HTERT RPE-1 (cell line): ENCODE measurements around the gene TXNRD1.
"Not testable (repeated sequence)": the region's sequence is repeated elsewhere in the genome, so short reads cannot be mapped to it uniquely, and the experiment has no call there.

Experiments used
- in situ Hi-C: fragments of 300-500 bp; cut with MboI; formaldehyde crosslinking; loops from 4 replicates; pipeline ENCODE4 v1.14.3; 2020; ENCODE audit warnings: low sequenced_read_pairs

TXNRD1 gene

DNA sequence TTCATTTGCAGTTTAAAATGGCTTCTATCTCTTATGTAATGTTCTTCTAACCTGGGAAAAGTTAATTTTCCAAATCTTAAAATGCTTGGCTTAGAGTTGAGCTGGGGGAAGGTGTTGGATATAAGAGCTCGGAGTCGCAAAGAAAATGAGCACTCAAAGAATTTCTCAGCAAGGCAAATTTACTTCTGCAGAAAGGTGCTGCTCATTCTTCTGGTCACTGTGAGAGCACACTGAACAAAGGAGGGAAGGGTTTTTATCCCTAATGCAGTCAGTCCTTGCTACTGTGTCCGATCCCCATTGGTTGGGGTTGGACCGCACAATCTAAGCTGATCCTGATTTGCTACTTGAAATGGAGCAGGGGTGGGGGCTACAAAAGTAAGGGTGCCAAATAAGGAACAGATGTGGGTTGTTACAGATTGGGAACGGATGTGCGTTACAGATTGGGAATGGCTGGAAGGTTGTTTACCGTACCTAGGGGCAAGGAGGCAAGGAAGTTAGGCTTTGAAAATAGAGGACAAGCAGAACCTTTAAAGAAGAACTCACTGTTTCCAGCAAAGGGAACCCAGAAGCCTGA, 19.4 kb downstream of the TXNRD1 start:
- in situ Hi-C loops, result no loop called here

DNA sequence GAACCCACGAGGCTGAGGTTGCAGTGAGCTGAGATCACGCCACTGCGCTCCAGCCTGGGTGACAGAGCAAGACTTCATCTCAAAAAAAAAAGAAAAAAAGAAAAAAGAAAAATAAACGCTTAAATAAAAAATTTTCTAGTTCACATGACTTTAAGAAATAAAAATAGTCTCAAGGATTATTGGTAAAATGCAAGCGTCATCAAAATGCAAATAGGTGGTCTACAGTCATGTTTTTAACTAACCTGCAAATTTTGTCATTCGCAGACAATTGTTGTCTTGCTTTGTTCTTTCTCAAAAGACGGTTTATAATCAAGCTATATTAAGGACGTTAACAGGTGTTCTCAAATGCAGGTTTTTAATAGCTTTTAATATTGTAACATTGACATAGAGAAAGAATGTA, 22.4 kb downstream of the TXNRD1 start:
- in situ Hi-C loops, result no loop called here

DNA sequence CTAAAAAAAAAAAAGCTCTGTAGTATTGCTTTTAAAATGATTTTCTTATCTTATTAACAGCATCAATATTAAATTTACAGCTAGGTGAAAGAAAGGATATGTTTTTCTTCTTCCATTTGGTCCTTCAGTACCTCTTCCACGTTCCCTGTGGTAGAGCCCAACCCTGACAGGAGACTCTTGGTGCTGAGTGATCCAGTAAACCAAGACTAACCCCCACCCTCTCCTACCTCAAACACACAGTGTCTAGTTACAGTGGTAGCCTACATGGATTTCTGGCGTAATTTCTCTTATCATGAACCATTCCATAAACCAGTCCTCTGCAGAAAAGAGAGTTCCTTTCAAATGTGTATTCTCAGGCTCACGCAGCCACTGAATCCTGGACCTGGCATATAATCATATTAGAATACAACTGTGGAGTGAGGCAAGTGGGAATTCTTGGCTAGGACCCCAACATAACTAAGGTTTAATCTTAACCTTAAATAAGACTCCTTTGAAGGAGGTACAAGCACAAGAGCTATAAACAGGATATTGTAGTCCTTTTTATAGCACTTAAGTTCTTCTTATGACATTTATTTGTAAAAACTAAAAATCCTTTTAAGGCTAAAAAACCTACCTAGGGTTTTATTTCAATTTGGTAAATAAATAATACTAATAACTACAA, 27.1 kb downstream of the TXNRD1 start:
- in situ Hi-C loops, result no loop called here

DNA sequence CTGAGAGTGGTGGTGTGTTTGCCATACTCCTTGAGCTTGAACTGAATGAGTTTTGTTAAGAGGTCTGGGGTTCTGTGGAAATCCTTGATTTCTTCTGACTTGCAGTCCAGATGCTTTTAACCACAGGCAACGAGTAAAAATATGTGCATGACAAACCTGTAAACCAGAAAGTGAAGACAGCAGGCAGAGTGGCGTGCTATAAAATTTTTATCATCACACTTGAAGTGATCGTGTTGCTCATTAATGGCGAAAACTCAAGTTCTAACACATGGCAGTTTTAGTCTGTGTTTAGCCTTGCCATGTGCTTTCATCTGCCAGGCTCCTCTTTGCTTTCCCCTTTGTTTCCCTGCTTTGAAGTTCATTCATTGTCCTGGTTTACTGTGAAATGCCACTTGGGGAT, 28.0 kb downstream of the TXNRD1 start:
- in situ Hi-C loops, result no loop called here

DNA sequence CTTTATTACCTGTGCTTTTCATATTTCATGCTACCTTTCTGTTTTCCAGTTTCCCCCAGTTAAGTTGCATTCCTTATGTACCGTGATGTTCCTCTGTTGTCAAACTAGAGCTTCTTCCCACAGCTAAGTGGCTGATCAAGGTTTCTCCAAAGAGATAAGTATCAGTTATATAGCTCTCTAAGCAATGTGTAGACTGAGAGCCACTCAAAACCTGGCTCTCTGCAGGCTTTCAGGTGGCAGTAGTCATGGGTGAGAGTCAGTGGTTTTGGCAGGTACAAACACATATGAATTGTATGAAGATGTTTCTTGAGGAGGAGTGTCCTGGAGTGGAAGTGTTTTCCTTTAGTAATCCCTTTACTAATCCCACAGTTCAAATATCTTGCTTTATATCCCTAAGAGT, 28.4 kb downstream of the TXNRD1 start:
- in situ Hi-C loops, result no loop called here

DNA sequence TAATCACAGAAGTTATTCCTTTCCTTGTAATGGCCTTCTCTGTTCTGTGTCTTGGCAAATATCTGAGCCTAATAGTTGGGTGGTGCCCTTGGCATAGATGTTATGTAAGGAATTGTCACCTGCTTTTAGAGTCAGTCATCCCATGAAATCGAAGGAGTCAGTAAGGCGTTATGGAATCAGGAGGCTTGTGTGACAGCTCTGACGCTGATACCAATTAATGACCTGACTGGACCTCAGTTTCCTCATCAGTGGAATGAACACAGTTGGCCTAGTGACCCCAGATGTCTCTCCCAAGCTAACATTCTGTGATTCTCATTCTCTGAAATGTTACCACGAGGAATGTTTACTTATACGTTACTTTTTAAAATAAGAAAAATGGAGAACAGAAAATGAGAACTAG, 32.1 kb downstream of the TXNRD1 start:
- in situ Hi-C loops, result no loop called here

DNA sequence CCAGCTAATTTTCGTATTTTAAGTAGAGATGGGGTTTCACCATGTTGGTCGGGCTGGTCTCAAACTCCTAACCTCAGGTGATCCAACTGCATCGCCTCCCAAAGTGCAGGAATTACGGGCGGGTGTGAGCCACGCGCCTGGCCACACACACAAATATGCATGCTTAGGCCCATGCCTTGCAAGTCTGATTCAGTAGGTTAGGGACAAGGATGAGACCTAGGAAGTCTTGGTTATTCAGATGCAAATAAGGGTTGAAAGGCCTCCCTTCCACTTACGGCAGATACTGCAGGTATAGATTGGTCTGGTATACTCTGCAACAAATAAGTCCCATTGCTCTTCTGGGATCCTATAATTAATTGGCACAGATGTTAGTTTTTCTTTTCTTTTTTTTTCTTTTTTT, 32.9 kb downstream of the TXNRD1 start:
- in situ Hi-C loops, result no loop called here

DNA sequence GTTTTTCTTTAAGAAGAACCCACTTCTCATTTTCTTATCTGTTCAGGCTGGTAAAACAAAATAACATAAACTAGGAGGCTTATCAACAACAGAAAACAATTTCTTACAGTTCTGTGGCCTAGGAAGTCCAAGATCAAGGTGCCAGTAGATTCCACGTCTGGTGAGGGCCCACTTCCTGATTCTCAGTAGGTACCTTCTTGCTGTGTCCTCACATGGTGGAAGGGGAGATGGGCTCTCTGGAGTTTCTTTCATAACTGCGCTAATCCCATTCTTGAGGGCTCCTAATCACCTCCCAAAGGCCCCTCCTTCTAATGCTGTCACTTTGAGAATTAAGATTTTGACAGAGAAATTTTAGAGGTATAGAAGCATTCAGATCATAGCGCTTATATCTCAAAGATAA, 33.4 kb downstream of the TXNRD1 start:
- in situ Hi-C loops, result no loop called here

DNA sequence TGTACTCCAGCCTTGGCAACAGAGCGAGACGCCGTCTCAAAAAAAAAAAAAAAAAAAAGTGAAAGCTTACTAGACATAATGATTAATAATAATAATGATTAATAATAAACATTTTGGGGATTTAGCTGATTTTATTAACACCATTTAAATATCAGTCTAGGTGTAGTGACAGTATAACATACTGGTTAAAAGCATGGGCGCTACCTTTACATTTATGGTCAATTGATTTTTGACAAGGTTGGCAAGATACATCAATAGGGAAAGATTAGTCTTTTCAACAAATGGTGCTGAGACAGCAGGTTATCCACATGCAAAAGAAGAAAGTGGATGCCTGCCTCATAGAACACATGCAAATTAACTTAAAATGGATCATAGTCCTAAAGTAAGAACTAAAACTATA, 34.3 kb downstream of the TXNRD1 start:
- in situ Hi-C loops, result no loop called here

DNA sequence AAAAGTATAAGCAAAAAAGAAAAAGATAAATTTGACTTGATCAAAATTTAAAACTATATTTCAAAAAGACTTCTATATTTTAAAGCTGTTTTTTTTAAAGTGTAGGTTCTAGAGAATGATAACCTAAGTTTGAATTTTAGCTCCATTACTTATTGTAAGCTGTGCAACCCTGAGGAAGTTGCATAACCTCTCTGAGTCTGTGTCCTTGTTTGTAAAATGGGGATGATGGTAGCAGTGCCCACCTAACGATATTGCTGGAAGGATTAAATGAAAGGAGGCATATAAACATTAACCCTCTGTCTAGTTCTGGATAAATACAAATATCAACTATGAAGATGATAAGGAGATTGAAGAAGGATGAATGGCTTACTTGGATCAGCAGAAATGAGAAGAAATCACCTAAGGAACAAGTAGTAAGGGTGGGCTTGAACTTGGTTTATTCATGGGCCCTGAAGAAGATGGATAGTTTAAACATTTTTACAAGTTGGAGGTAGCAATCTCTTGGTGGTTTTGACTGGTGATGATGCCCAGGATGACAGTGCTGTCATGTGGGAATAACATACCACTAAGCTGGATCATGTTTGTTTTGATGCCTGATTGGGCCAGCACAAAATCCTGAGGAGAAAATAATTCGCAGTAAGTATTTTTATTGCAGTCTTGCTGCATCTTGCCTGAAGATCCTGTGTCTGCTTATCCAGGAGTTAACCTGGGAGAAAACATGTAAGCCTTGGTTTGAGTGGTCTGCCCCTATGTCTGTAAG, 35.0 kb downstream of the TXNRD1 start:
- in situ Hi-C loops, result no loop called here

DNA sequence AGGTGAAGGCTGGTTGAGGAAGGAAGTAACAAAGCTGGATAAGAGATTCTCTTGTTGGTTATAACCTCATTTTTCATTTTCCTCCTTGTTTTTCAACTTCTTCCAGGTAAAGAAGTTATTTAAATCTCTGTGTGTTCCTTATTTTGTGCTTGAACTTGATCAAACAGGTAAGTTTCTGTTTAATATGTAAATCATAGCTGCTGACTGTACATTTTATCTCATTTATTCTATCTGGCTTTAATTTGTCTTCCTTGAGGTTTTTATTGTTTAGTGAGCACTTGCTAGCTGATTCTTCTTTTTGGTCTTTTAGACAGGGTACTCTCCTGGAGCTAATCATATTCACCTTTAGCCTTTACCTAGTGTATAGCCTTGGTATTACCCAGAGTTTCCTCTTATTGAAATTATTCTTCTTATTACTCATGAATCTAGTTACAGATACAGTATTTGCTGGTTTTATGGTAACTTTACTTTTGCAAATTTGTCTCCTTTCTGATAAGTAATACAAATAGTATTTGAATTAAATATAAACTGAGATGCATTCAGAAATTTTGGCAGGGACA, 42.4 kb downstream of the TXNRD1 start:
- in situ Hi-C loops, result no loop called here

DNA sequence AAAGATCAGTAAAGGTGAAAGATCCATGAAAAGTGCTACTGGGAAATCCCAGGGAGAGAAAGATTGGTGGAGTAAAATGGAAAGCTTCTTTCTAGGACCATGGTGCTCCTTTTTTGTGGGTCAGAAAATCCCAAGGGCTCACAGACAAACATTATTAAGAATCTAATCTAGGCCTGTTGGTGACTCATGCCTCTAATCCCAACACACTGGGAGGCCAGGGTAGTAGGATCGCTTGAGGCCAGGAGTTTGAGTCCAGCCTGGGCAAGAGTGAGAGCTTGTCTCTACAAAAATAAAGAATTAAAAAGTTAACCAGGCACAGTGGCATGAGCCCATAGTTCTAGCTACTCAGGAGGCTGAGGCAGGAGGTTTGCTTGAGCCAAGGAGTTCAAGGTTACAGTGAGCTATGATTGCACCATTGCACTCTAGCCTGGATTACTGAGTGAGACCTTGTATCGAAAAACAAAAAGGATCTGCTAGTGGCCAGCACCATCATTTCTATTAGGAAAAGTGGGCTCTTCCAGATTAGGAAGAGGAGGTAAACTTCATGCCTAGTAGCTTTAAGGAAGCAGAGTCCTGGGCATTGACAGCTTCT, 43.0 kb downstream of the TXNRD1 start:
- in situ Hi-C loops, result no loop called here

DNA sequence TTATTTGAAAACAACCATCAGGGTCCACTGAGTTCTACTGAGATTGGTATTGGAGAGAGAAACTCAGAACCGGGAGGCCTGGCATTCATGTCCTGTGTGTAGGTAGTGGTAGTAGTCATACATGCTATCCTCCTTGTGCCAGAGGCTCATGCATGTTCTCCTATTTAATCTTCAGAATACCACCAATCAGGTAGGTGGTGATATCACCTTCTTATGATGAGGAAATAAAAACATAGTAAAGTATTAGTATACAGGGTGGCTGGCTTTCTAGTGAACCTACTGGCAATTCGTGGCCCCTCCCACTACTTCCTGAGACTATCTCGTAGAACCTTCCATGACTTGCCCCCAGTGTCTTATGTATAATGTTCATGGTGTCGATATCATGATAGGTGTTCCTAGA, 47.4 kb downstream of the TXNRD1 start:
- in situ Hi-C loops, result no loop called here

DNA sequence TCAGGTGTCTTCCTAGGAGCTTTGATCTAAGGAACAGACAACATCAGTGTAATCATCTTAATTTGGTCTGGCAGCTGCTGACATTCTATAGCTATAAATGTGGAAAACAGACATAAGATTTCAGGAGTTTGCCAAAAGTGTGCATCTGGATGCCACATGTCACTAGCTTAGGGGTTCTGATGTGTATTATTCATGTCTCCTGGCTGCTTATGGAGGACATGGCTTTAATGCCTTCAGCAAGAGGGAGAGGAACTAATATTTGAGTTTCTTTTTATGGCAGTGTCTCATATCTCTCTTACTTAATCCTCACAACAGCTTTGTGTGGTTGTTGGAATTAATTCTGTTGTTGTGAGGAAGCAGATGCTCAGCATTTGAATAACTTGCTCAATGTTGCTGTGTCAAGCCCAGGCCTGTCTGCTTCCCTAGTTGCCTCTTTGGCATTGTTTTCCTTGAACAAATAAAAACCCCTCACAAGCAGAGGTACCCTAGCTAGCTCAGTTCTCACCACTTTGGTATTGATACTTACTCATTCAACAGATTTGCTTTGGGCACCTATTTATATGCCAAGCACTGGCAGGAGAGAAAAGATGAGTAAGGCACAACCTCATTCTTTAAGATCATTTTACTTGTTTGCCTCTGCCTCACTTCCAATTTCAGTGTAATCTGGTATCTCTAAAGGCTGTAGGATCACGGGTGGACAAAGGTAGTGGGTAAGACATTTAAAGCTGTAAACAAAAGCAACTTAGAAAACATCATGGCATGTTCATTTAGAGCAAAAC, 48.2 kb downstream of the TXNRD1 start:
- in situ Hi-C loops, result no loop called here

DNA sequence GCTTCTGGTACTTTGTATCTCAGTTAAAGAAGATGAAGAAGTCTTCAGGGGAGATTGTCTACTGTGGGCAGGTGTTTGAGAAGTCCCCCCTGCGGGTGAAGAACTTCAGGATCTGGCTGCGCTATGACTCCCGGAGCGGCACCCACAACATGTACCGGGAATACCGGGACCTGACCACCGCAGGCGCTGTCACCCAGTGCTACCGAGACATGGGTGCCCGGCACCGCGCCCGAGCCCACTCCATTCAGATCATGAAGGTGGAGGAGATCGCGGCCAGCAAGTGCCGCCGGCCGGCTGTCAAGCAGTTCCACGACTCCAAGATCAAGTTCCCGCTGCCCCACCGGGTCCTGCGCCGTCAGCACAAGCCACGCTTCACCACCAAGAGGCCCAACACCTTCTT, 49.9 kb downstream of the TXNRD1 start:
- in situ Hi-C loops, result not testable (repeated sequence)

DNA sequence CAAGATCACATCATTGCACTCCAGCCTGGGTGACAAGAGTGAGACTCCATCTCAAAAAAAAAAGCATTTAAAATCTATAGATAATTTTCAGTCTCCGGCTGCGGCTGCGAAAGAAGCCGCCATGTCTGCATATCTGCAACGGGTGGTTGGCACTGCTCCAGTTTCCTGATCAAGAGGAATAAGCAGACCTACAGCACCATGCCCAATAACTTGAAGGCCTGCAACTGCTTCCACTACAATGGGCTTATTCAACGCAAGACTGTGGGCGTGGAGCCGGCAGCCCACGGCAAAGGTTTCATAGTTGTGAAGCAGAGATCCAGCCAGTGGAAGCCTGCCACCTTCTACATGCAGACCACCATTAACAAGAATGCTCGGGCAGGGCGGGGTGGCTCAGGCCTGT, 57.4 kb downstream of the TXNRD1 start:
- in situ Hi-C loops, result no loop called here

DNA sequence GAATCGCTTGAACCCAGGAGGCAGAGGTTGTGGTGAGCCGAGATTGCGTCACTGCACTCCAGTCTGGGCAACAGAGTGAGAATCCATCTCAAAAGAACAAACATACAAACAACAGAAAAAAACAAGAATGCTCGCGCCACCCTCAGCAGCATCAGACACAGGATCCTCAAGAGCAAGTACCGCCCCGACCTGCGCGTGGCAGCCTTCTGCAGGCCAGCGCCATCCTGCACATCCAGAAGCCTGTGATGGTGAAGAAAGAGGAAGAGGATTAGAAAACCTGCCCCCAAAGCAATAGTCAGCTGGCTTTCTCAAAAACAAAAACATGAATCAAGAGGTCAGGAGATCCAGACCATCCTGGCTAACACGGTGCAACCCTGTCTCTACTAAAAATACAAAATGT, 57.9 kb downstream of the TXNRD1 start:
- in situ Hi-C loops, result no loop called here

DNA sequence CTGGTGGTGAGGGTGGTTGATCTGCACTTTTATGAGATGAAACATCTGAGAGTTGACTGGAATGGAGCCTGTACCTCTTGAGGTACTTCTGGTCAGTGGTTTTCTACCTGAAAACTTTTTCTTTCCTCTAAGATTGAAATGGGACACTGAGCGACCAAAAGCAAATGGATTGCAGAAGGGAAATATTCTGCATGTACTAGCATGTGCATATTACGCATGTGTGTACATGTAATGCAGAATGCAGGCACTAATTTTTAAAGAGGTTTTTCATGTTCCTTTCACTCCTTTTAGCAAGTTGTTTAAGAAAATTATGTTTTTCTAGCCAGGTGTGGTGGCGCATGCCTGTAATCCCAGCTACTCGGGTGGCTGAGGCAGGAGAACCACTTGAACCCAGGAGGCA, 59.2 kb downstream of the TXNRD1 start:
- in situ Hi-C loops, result no loop called here

DNA sequence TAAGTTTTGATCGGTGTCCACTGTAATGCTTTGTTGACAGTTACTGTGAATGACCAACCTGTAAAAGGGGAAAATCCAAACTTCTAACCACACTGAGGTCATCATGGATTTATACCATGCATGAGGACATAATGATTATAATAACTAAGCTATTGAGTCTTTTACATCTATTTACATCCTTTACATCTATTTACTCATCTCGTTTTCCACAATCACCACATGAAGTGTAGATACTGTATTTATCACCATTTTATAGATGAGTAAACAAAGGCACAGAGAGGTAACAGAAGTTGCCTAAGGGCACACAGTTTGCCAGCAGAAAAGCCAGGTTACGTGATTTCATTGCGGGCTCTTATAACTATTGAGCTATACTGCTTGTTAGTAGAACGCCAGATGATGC, 60.1 kb downstream of the TXNRD1 start:
- in situ Hi-C loops, result no loop called here

DNA sequence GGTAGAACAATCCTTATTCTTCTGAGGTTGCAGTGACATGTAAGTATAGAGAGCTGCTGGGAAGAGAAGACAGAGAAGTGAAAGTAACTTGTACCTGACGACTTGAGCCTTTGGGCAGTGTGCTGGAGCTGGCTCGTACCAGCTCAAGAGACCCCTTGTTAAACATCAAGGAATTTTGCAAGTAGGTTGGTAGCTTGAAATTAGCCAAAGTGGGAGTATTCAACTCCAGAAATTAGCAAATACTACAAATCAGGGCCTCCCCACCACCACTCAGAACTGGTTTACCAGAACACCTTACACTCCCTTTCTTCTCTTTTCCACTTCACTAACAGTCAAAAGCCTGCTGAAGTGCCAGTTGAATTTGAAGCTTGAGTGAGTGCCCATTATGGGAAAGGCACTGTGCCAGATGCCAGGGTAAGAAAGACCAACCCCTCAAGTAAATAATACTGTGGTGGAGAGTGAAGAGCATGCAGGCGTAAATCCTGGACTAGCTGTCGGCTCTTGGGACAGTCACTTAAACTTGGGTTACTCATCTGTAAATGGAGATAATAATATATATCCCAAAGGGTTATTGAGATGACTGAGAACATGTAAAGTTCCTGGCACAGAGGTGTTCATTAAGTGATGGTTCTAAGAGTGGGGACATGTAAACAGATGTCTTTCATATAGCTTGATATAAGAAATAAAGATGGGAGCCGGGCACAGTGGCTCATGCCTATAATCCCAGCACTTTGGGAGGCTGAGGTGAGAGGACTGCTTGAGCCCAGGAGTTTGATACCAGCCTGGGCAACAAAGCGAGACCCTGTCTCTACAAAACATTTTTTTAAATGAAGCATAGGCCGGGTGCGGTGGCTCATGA, 60.9 kb downstream of the TXNRD1 start:
- in situ Hi-C loops, result no loop called here
